ENCODE measurements around the gene PLD1.
"Not testable (repeated sequence)": the region's sequence is repeated elsewhere in the genome, so short reads cannot be mapped to it uniquely, and the experiment has no call there.

PLD1 gene

DNA sequence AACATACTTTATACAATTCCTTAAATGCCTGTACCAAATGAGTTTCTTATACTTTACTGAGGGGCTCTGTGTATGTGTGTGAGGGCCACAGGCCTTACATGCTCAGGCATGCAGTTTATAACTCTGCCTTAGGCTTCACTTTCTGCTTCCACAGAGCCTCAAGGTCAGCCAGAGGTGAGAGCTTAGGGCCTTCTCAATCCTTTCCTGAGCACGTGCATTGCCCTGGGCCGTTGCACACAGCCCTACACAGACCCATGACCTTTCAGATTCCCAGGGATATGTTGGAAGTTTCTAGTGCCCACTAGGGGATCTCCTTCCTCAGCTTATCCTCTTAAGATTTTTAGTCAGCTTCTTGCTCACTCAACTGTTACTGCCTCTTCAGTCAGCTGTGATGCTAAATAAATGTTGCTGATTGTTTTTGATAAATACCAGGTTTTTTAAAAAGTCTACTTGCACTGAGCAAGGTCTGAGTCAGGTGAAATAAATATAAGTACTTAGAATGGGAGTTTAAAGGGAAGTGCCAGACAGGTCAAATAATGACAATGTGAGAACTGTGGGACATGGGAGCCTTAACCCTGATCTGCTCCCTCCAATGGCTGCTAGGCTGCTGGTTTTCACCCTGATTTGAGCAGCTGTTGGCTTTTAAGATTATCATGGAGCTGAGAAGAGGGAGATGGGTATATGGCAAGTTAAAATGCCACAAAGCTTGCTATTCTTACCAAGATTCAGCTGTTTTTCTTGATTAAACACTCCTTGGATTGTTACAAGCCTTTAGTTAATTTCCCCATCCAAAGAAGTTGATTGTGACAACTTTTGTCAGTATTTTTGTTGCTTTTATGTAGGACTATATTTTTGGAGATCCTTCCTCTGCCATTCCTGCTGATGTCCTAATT is 169.5 kb downstream of the PLD1 start:
- DNase-seq (ENCODE audit: low spot score), result no peak
- TF ChIP-seq, protein P1, sequence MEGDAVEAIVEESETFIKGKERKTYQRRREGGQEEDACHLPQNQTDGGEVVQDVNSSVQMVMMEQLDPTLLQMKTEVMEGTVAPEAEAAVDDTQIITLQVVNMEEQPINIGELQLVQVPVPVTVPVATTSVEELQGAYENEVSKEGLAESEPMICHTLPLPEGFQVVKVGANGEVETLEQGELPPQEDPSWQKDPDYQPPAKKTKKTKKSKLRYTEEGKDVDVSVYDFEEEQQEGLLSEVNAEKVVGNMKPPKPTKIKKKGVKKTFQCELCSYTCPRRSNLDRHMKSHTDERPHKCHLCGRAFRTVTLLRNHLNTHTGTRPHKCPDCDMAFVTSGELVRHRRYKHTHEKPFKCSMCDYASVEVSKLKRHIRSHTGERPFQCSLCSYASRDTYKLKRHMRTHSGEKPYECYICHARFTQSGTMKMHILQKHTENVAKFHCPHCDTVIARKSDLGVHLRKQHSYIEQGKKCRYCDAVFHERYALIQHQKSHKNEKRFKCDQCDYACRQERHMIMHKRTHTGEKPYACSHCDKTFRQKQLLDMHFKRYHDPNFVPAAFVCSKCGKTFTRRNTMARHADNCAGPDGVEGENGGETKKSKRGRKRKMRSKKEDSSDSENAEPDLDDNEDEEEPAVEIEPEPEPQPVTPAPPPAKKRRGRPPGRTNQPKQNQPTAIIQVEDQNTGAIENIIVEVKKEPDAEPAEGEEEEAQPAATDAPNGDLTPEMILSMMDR (conservative IDR thresholded peaks at IDR 0.05; ENCODE audit: low read depth), result no peak
- ChIA-PET POLR2A (ENCODE audit: low non-redundant PET) (no interaction called here), CTCF (interaction anchor here (1.4 to 1.7 kb wide), 2 partner anchors 132 to 189 kb away, joined by 6 to 7 read pairs; no protein-coding TSS in a partner anchor)
- H3K27ac ChIP-seq, result 0 out of 2 replicates have a peak overlapping the region, but pooled peaks have one; percentile 44

DNA sequence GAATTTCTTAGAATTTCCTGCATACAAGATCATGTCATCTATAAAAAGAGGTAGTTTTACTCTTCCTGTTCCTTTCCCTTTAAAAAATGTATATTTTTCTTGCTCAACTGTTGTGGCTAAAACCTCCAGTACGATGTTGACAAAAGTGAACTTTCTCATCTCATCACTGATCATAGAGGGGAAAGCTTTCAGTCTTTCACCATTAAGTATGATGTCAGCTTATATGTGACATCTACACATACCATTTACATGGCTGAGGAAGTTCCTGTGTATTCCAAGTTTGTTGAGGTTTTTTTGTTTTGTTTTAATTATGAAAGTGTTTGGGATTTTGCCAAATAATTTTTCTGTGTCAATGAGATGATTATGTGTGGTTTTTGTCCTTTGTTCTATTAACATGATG is 173.6 kb downstream of the PLD1 start:
- no peak for DNase-seq (ENCODE audit: low spot score)
- TF ChIP-seq, protein P1 (conservative IDR thresholded peaks at IDR 0.05; ENCODE audit: low read depth), result no peak
- CTCF ChIA-PET, result no interaction called here
- POLR2A ChIA-PET (ENCODE audit: low non-redundant PET), result no interaction called here
- H3K27ac ChIP-seq, result no peak overlapping the region

DNA sequence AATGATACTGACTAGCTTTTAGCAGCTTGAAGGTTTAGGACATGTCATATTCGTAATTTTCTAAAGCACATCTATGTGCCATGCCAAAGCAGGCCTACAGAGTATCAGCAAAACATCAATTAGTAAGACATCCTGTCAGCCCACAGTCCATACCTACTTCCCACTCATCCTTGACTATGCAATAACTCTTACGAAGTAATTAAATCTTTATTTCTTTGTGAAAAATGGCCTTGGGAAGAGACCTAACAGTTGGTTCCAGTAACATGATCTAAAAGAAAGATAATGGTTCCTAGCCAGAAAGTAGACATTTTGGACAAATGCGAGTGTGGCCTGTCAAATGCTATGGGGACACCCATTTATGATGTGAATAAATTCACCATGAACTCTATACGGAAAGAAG is 177.5 kb downstream of the PLD1 start:
- ChIA-PET POLR2A (ENCODE audit: low non-redundant PET) (no interaction called here), CTCF (interaction anchor here (0.7 kb wide), 1 partner anchor 665 kb away, joined by 5 read pairs; no protein-coding TSS in a partner anchor)

DNA sequence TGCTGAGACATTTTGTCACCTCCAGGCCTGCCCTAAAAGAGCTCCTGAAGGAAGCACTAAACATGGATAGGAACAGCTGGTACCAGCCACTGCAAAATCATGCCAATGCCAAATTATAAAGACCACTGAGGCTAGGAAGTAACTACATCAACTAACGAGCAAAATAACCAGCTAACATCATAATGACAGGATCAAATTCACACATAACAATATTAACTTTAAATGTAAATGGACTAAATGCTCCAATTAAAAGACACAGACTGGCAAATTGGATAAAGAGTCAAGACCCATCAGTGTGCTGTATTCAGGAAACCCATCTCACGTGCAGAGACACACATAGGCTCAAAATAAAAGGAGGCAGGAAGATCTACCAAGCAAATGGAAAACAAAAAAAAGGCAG is 183.5 kb downstream of the PLD1 start:
- DNase-seq (ENCODE audit: low spot score); POLR2A ChIA-PET (ENCODE audit: low non-redundant PET); H3K27ac ChIP-seq; CTCF ChIA-PET: not testable (repeated sequence)

More for the DNA sequence above, 177.5 kb downstream of the PLD1 start:
- TF ChIP-seq, protein P1 (conservative IDR thresholded peaks at IDR 0.05; ENCODE audit: low read depth), result no peak
- DNase-seq (ENCODE audit: low spot score), result no peak
- H3K27ac ChIP-seq, result no peak overlapping the region

DNA sequence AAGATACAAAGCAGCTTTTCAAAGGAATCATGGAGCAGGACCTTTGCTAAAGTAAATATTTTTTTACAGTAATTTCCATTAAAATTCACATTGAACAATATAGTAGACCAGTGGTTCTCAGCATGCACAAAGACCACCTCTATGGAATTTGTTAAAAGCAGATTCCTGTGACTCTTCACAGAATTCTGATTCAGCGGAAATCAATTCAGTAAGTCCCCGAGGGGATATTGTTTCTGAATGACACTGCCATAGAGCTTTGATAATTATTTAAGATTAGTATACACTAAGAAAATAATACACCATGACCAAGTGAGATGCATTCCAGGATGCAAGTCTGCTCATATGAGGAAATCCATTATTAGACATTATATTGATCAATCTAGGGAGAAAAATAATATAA is 188.2 kb downstream of the PLD1 start:
- CTCF ChIA-PET, result no interaction called here
- TF ChIP-seq, protein P1 (conservative IDR thresholded peaks at IDR 0.05; ENCODE audit: low read depth), result no peak
- no peak overlapping the region for H3K27ac ChIP-seq
- POLR2A ChIA-PET (ENCODE audit: low non-redundant PET), result no interaction called here
- DNase-seq (ENCODE audit: low spot score), result no peak

DNA sequence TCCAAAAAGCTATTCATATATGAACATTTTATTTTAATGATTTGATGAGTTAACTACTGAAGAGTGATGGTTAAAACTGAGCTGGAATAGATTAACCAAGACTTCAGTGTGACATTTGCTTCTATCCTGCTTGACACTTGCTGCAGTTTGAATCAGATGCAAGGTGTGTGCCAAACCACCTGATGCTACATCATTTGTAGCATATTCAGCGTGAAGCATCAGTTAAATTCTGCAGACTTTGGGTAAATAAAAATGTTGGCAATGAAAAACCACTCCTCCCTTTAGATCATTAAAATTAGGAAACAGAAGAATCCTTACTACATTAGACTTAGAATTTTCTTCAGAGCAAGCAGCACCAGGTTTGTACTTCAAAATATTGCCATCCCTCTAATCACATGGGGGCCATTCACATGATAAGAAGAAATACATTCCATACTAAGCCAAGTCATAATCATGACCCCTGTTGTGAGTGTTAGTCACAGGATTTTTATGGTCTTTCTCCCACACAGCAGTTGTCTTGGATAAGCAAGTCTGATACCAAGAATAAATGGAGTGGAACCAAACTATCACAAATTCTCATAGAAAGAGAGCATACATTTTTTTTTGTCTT is 189.4 kb downstream of the PLD1 start:
- TF ChIP-seq, protein P1 (conservative IDR thresholded peaks at IDR 0.05; ENCODE audit: low read depth), result no peak
- ChIA-PET POLR2A (ENCODE audit: low non-redundant PET) (no interaction called here), CTCF (no interaction called here)
- no peak overlapping the region for H3K27ac ChIP-seq
- DNase-seq (ENCODE audit: low spot score), result no peak

DNA sequence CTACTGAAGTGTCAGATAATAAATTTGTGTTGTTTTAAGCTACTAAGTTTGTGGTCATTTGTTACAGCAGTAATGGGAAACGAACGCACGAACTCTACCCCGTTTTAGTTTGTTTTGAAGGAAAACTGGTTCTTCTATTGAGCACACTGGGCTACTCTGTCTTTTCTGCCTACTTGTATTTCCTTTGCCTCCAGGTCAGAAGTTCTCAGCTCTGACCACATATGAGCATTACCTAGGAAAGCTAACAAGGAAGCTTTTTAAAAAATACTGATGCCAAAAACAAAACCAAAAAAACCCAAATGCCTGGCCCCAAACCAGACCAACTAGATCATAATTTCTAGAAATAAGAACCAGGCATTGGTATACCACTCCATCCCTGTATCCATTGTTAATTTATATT is 193.5 kb downstream of the PLD1 start:
- TF ChIP-seq, protein P1 (conservative IDR thresholded peaks at IDR 0.05; ENCODE audit: low read depth), result no peak
- no peak for DNase-seq (ENCODE audit: low spot score)
- no peak overlapping the region for H3K27ac ChIP-seq
- ChIA-PET POLR2A (ENCODE audit: low non-redundant PET) (no interaction called here), CTCF (no interaction called here)

Measured in RWPE1 (cell line).